HK-2 (cell line): ENCODE results near the gene SERTAD3.
"Not testable (repeated sequence)": the region's sequence is repeated elsewhere in the genome, so short reads cannot be mapped to it uniquely, and the experiment has no call there.

Source experiments
- DNase-seq: peaks from one replicate; pipeline ENCODE4 v3.0.0-alpha.2; 2018; ENCODE audit not compliant: unreplicated experiment

SERTAD3 gene

GRCh38 chr19:40444000-40444824 is at the start of gene SERTAD3:
Gene SERTAD3 (minus strand): TSS chr19:40444335. CDS start chr19:40442080, 2,255 bp downstream.
- peak; percentile 95 for DNase-seq

GRCh38 chr19:40493778-40494177 is 49.6 kb upstream of the SERTAD3 start:
- no peak for DNase-seq

- DNase-seq: no peak
Observed at GRCh38 chr19:40492274-40492673, 48.1 kb upstream of the SERTAD3 start.

- no peak for DNase-seq
Observed at GRCh38 chr19:40489882-40490230, 45.7 kb upstream of the SERTAD3 start.

- no peak for DNase-seq
Observed at GRCh38 chr19:40486017-40486416, 41.9 kb upstream of the SERTAD3 start.

- DNase-seq: not testable (repeated sequence)
Observed at GRCh38 chr19:40475878-40476644, 31.9 kb upstream of the SERTAD3 start.

- DNase-seq: no peak
Observed at GRCh38 chr19:40474737-40475136, 30.6 kb upstream of the SERTAD3 start.

- no peak for DNase-seq
Observed at GRCh38 chr19:40472516-40472915, 28.4 kb upstream of the SERTAD3 start.

- no peak for DNase-seq
Observed at GRCh38 chr19:40471111-40471510, 27.0 kb upstream of the SERTAD3 start.

- no peak for DNase-seq
Observed at GRCh38 chr19:40469011-40469410, 24.9 kb upstream of the SERTAD3 start.

GRCh38 chr19:40466985-40467734 is 23.0 kb upstream of the SERTAD3 start, which contains the start of gene SPTBN4:
Gene SPTBN4 (plus strand): TSS chr19:40467001. CDS start chr19:40472622, 5,621 bp downstream.
- DNase-seq: no peak

- DNase-seq: no peak
Observed at GRCh38 chr19:40466219-40466984, 22.3 kb upstream of the SERTAD3 start.

GRCh38 chr19:40465557-40466218 is 21.6 kb upstream of the SERTAD3 start, which contains the start of gene BLVRB:
Gene BLVRB (minus strand): TSS chr19:40465745. CDS start chr19:40465688, 57 bp downstream.
- DNase-seq: peak; percentile 98

- DNase-seq: no peak
Observed at GRCh38 chr19:40465025-40465556, 21.0 kb upstream of the SERTAD3 start.

GRCh38 chr19:40464059-40465024 is 20.2 kb upstream of the SERTAD3 start:
- peak; percentile 89 for DNase-seq

GRCh38 chr19:40463587-40464037 is 19.5 kb upstream of the SERTAD3 start:
- peak; percentile 41 for DNase-seq

- no peak for DNase-seq
Observed at GRCh38 chr19:40461669-40462221, 17.6 kb upstream of the SERTAD3 start.

GRCh38 chr19:40460185-40460584 is 16.1 kb upstream of the SERTAD3 start:
- DNase-seq: no peak

GRCh38 chr19:40458597-40458974 is 14.5 kb upstream of the SERTAD3 start:
- no peak for DNase-seq
